Fibroblast of mammary gland (primary cell): ENCODE data around the gene RETN.

Experiments
- DNase-seq: peaks from one replicate; pipeline ENCODE4 v3.0.0-alpha.2; 2010; ENCODE audit warnings: low read depth
- H3K4me3 ChIP-seq: 2 replicates; pipeline ENCODE4 v1.5.1; 2011; ENCODE audit warnings: low read depth, mild to moderate bottlenecking, low read length, moderate library complexity; ENCODE audit not compliant: control insufficient read depth
- CTCF ChIP-seq: conservative IDR thresholded peaks from 2 replicates; pipeline ENCODE4 v1.5.1; 2011; ENCODE audit warnings: low read depth, low read length, inconsistent platforms; ENCODE audit not compliant: control insufficient read depth, insufficient read depth

RETN gene

GRCh38 chr19:7704280-7705060 is 35.6 kb downstream of the RETN start:
- DNase-seq = no peak
- no peak for TF ChIP-seq CTCF
- H3K4me3 ChIP-seq = no peak overlapping the region

- DNase-seq = no peak
- no peak for TF ChIP-seq CTCF
- H3K4me3 ChIP-seq = no peak overlapping the region
Observed at GRCh38 chr19:7705387-7706187, 36.7 kb downstream of the RETN start.

GRCh38 chr19:7706188-7706954 is 37.5 kb downstream of the RETN start:
- H3K4me3 ChIP-seq = no peak overlapping the region
- DNase-seq = no peak
- TF ChIP-seq CTCF = no peak

GRCh38 chr19:7706955-7707456 is 38.2 kb downstream of the RETN start:
- H3K4me3 ChIP-seq = no peak overlapping the region
- no peak for DNase-seq
- TF ChIP-seq CTCF = no peak

GRCh38 chr19:7709932-7710460 is 41.1 kb downstream of the RETN start:
- no peak for TF ChIP-seq CTCF
- DNase-seq = no peak
- H3K4me3 ChIP-seq = no peak overlapping the region

GRCh38 chr19:7710616-7711015 is 41.8 kb downstream of the RETN start:
- no peak overlapping the region for H3K4me3 ChIP-seq
- no peak for DNase-seq
- no peak for TF ChIP-seq CTCF
